SJCRH30 (cell line): ENCODE measurements around the gene PMCH. TPM values are rescaled to one million over a fixed set of nuclear protein-coding genes. Genes with fewer than 3 reads are reported as not detected.
A peak's percentile ranks its signal among the peaks of the same experiment; 100 is the strongest.
"Not testable (repeated sequence)": the region's sequence is repeated elsewhere in the genome, so short reads cannot be mapped to it uniquely, and the experiment has no call there.

Experiments used
- DNase-seq, 2 experiments: peaks; one replicate each; pipeline ENCODE4 v3.0.0-alpha.2; 2015 to 2020
- H3K27ac ChIP-seq: fragments of 250-450 bp; sonication (Bioruptor Pico); 2 replicates; pipeline ENCODE4 v1.5.1; 2020; ENCODE audit warnings: mild to moderate bottlenecking, moderate library complexity
- H3K27me3 ChIP-seq: fragments of 250-450 bp; sonication (Bioruptor Pico); 2 replicates; pipeline ENCODE4 v1.5.1; 2020; ENCODE audit warnings: mild to moderate bottlenecking, moderate library complexity
- H3K36me3 ChIP-seq: fragments of 250-450 bp; sonication (Bioruptor Pico); 2 replicates; pipeline ENCODE4 v1.5.1; 2020; ENCODE audit warnings: mild to moderate bottlenecking, moderate library complexity
- H3K4me1 ChIP-seq: fragments of 250-450 bp; sonication (Bioruptor Pico); 2 replicates; pipeline ENCODE4 v1.5.1; 2020; ENCODE audit warnings: mild to moderate bottlenecking, moderate library complexity
- H3K4me3 ChIP-seq: fragments of 250-450 bp; sonication (Bioruptor Pico); 2 replicates; pipeline ENCODE4 v1.5.1; 2020; ENCODE audit warnings: mild to moderate bottlenecking, moderate library complexity
- H3K9me3 ChIP-seq: fragments of 250-450 bp; sonication (Bioruptor Pico); replicated peaks from 2 replicates; pipeline ENCODE4 v1.5.1; 2020; ENCODE audit warnings: mild to moderate bottlenecking, moderate library complexity
- total RNA-seq: library from RNA; depleted of rRNA; stranded (reverse); fragments of >200 nt; shearing (Covaris generic); gene quantifications from 2 replicates; pipeline ENCODE4 v1.2.3, GENCODE V29; 2014; rRNA removed

PMCH gene
- total RNA-seq, 1 experiment from 2014 or later, result not detected

DNA sequence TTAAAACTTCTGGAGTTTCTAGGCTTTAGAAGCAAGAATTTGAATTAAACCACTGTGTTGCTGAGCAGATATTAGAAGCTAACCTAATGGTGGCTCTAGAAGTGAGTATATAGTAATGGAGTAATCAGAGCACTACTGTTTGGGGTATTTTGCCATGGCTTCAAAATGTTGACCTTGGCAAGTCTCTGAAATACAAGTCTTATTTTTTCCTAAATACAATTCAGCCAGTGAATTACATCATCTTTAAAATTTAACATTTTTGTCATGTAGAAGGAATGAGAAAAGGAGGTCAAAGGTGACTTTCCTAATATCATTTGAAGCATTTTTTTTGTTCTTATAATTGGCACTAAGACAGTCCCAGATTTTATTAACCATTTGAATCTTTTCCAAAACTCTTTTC, 25.2 kb downstream of the PMCH start:
- DNase-seq, result no peak
- peaks cover 11% of the 10 kb centered on the region for H3K36me3 ChIP-seq
- no peaks in the 10 kb centered on the region for H3K27me3 ChIP-seq
- H3K4me1 ChIP-seq, result no peaks in the 10 kb centered on the region
- no peak overlapping the region for H3K27ac ChIP-seq
- no peak overlapping the region for H3K4me3 ChIP-seq
- no peaks in the 10 kb centered on the region for H3K9me3 ChIP-seq

DNA sequence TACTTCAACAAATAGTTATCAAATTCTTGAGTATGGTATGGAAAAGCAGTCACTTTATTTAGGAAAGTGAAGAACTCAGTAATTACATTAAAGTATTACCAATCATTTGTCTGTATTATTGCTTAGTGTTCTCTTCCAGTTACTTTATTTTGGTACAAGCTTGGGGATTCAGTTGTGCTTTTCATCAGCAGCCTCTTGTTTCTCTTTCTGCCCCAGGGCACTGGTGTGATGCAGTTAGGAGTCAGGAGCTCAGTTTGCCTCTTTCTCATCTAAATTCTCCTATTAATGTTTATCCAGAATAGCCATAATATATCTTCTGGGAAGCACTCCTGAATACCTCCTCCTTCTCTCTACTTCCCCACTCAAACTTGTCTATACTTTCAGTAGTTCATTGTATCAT, 25.7 kb downstream of the PMCH start:
- Histone ChIP-seq H3K36me3 (peaks cover 11% of the 10 kb centered on the region), H3K27me3 (no peaks in the 10 kb centered on the region), H3K9me3 (no peaks in the 10 kb centered on the region), H3K27ac (no peak overlapping the region), H3K4me1 (no peaks in the 10 kb centered on the region), H3K4me3 (no peak overlapping the region)
- DNase-seq, result no peak

DNA sequence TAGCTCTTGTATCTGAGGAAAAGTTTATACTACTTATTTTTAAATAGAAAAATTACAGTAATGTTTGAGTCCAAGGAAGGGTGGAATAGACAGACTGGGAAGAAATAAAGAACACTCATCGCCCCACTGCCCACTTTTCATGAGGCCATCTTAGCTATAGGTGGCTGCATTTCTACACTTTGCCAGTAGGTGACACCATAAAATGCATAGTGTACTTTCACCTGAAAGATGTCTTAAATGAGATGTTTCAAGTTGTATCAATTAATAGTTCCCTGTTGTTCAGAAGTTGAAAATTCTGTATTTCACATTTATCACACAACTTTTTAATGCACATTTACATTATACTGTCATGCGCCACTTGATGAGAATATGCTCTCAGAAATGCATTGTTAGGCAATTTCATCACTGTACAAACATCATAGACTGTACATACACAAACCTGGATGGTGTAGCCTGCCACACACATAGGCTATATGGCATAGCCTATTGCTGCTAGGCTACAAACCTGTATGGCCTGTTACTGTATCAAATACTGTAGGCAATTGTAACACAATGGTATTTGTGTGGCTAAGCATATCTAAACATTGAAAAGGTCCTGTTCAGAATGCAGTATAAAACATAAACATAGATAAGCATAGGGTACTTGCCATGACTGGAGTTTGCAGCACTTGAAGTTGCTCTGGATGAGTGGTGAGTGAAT, 27.6 kb downstream of the PMCH start:
- DNase-seq, result peak in 1 of 2 experiments; percentile 34
- Histone ChIP-seq H3K27me3 (no peaks in the 10 kb centered on the region), H3K9me3 (no peaks in the 10 kb centered on the region), H3K4me1 (no peaks in the 10 kb centered on the region), H3K36me3 (peaks cover 7% of the 10 kb centered on the region), H3K4me3 (no peak overlapping the region), H3K27ac (no peak overlapping the region)

DNA sequence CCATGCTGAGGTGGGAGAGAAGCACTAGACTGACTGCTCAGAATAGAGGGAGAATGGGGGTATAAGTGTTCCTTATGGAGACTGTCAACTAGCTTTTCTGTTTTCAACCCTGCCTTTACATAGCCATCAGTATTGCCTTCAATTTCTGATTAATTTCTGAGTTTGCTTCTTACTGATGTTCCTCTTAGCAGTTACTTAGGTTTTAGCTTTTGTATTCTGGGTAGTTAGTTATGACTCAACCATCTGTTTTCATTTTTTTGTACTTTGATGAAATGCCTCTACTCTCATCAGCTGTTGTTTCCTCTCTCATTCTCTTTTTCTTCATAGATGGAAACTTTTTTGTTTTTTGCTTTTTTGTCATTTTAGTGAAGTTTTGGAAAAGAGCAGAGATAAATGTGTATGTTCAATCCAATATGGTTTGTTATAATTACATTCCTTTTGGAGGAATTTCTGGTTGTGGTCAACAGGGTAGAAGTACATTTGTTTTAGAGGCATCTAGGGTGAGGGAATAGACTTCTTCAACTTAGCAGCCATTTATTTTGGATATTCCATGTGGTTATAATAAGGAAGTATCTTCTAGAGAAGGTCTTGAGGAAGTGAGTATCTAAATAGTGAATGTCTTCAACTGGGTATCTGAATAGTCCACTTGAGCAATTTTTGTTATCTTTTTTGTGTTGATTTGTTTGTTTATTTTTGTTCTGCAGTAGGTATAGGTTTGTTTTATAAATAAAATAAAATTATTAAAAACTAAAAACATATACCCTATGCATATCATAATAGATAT, 29.6 kb downstream of the PMCH start:
- no peaks in the 10 kb centered on the region for H3K27me3 ChIP-seq
- no peaks in the 10 kb centered on the region for H3K4me1 ChIP-seq
- peaks cover 4% of the 10 kb centered on the region for H3K36me3 ChIP-seq
- DNase-seq, result no peak
- no peak overlapping the region for H3K4me3 ChIP-seq
- H3K27ac ChIP-seq, result no peak overlapping the region
- H3K9me3 ChIP-seq, result no peaks in the 10 kb centered on the region

DNA sequence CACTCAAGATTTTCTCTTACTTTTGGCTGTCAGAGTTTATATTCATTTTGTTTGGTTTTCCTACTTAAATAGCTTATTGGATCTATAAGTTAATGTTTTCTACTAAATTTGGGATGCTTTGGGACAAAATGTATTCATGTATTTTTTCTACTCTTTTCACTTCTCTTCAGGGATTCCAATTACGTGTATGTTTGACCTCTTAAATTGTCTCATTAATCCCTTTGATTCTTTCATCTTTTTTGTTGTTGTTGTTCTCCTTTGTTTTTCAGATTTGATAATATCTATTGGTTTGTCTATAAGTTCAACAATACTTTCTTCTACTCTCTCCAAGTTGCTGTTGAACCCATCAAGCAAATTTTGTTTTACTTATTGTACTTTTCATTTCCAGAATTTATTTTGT, 34.2 kb downstream of the PMCH start:
- Histone ChIP-seq H3K27me3 (no peaks in the 10 kb centered on the region), H3K4me1 (no peaks in the 10 kb centered on the region), H3K36me3 (peaks cover 4% of the 10 kb centered on the region), H3K27ac (no peak overlapping the region), H3K9me3 (no peaks in the 10 kb centered on the region), H3K4me3 (no peak overlapping the region)
- no peak for DNase-seq

DNA sequence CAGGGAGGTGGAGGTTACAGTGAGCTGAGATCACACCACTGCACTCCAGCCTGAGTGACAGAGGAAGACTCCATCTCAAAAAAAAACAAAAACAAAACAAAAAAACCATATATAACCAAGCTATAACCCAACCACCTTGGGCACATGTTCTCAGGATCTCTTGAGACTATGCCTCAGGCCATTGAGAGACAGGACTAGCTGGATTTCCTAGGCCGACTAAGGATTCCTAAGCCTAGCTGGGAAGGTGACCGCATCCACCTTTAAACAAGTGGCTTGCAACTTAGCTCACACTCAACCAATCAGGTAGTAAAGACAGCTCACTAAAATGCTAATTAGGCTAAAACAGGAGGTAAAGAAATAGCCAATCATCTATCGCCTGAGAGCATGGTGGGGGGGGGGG, 42.4 kb downstream of the PMCH start:
- not testable (repeated sequence) for DNase-seq, H3K36me3 ChIP-seq, H3K27ac ChIP-seq, H3K9me3 ChIP-seq, H3K4me3 ChIP-seq, H3K27me3 ChIP-seq, H3K4me1 ChIP-seq

DNA sequence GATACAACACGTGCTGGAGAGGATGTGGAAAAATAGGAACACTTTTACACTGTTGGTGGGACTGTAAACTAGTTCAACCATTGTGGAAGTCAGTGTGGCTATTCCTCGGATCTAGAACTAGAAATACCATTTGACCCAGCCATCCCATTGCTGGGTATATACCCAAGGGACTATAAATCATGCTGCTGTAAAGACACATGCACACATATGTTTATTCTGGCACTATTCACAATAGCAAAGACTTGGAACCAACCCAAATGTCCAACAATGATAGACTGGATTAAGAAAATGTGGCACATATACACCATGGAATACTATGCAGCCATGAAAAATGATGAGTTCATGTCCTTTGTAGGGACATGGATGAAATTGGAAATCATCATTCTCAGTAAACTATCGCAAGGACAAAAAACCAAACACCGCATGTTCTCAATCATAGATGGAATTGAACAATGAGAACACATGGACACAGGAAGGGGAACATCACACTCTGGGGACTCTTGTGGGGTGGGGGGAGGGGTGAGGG, 50.5 kb downstream of the PMCH start:
- H3K36me3 ChIP-seq, result peaks cover 18% of the 10 kb centered on the region
- H3K9me3 ChIP-seq, H3K4me1 ChIP-seq, DNase-seq, H3K4me3 ChIP-seq, H3K27ac ChIP-seq, H3K27me3 ChIP-seq: not testable (repeated sequence)

Other genes starting within 250 kb of the PMCH start
- gene WASHC3, start 135.8 kb downstream of the PMCH start, total RNA-seq, result 33.7 and 38.4 TPM in 2 replicates
- 49.4 and 63.5 TPM in 2 replicates for gene NUP37, start 77.7 kb downstream of the PMCH start, total RNA-seq
- 53.3 and 59.8 TPM in 2 replicates for gene PARPBP, start 77.7 kb downstream of the PMCH start, total RNA-seq